A375 (cell line): ENCODE measurements around the gene TXNRD3. TPM values are rescaled to one million over a fixed set of nuclear protein-coding genes. Genes with fewer than 3 reads are reported as not detected.
A peak's percentile ranks its signal among the peaks of the same experiment; 100 is the strongest.

ENCODE experiments used
- small RNA-seq: library from RNA; depleted of rRNA; stranded (forward); fragments of <200 nt; gene quantifications from one replicate; pipeline ENCODE3, GENCODE V24; 2014
- total RNA-seq: library from RNA; depleted of rRNA; stranded (reverse); fragments of >200 nt; shearing (Covaris generic); gene quantifications from 2 replicates; pipeline ENCODE4 v1.2.3, GENCODE V29; 2014; rRNA removed

Gene TXNRD3
- total RNA-seq = 6.9 and 8.7 TPM in 2 replicates

GRCh38 chr3:126654571-126655383 lies at the start of gene TXNRD3:
Gene TXNRD3 (minus strand): TSS chr3:126655124.

DNA sequence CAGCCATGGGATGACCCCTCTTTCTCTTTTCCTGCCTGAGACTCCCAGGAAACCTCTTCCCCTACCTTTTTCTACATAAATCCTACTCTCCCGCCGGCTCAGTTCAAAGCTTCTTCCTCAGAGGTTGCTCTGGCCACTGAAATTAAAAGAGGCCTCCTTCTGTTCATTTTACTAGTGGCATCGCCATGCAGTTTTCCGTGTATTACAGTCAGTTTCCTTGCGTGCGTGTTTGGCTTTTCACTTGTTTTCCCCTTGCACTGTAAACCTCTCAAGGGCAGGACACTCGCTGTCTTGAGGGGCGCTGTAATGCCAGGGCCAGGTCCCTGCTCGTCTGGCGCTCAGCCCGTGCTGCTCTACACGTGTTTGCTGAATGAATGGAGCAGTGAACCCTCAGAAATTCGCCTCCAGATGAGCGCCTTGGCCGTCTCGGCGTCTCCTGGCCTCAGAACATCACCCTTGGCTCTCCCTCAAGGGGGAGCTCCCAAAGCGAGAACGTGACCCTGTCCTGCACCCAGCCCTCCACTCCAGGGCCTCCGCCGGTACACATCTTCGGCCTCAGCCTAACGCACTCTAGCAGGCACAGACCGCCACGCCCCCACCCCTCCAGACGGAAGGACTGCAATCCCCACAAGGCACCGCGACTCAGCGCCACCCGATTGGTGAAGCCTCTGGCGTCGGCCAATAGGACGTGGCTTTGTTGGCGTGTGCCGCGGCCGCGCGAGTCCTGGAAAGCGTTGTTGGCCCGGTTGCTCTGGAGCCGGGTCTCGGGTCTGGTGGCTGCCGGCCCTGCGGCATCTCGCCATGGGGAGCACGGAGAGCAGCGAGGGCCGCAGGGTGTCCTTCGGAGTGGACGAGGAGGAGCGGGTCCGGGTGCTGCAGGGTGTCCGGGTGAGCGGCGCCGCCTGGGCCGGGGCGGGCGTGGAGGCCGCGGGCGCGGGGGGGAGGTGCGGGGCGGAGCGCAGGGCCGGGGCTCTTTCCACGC lies 48.9 kb upstream of the TXNRD3 start, which contains the start of gene CHCHD6:
Gene CHCHD6, plus strand, starts transcription at position 729 of the 982 bp plus-strand sequence. Its CDS starts 73 bp downstream, at position 802.

DNA sequence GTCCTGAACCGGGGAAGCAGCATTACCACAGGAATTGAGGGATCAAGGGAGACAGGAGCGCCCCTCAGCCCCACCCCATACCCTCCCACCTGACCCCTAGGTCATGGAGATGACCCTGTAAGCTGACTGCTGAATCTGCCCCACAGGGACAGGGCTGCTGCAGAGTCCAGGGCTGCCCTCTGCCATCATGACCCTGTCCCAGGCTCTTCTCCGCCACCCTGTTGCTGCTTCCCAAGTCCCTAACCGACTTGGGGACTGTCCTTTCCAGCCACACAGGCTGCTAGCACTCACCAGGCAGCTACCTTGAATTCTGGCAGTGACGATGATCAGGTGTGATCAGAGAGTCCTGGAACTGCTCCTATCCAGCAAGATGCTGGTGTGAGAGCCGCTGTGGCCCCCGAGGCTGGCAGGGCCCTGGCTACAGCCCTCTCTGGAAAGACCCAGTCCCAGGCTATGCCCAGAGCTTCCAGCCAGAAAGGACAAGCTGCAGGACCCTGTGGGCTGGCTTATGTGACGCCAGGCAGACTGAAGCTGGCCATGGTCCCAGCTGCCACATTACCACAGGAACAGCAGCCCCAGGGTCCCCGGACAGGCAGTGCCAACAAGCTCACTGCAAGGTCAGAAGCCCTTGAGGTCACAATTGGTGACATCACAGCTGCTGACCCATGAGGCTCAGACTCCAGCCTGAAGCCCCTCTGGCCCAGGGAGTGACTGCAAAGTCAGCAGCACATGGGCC lies 96.4 kb downstream of the TXNRD3 start, which contains the start of gene C3orf22:
Gene C3orf22, minus strand, starts transcription at position 597 of the 736 bp plus-strand sequence. CDS start 5,542 bp downstream, outside the sequence.

Small RNAs within 50 kb of the gene (small RNA-seq; reads per million reads assigned to genes)
- 1.0 reads per million, percentile 56 among the genes with 10 or more reads in this experiment for gene RNA5SP138

Other genes starting within 250 kb of the TXNRD3 start
- 29.4 and 31.6 TPM in 2 replicates for gene ZXDC, start 179.2 kb downstream of the TXNRD3 start, total RNA-seq
- not detected in 2 replicates for gene UROC1, start 137.4 kb downstream of the TXNRD3 start, total RNA-seq
- gene CHST13, start 131.0 kb downstream of the TXNRD3 start, total RNA-seq = 0.05 and 0.83 TPM in 2 replicates
- not detected in 2 replicates for gene C3orf22, start 96.2 kb downstream of the TXNRD3 start, total RNA-seq
- gene CHCHD6, start 49.1 kb upstream of the TXNRD3 start, total RNA-seq = 34.1 and 34.2 TPM in 2 replicates